Measurements from ENCODE around the gene ZNF654.

DNA sequence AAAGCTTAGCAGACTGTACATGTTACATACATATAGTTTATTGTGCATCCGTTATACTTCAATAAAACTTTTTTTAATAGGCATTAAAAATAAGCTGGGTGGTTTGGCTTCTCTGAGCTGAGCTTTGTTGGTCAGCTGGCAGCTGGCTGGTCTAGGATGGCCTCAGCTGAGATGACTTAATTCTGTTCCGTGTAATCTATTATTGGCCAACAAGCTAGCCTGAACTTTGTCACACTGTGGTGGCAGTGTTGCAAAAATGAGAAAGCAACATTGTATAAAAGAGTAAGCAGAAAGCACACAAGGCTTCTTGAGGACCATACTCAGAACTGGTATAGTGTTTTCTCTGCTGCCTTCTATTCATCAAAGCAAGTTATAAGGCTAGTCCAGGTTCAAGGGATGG is 45.5 kb upstream of the ZNF654 start:
- TF ChIP-seq POLR2A (IDR thresholded peaks at IDR 0.05; ENCODE audit: low read depth, low read length), result no peak
- TF ChIP-seq, protein P1, sequence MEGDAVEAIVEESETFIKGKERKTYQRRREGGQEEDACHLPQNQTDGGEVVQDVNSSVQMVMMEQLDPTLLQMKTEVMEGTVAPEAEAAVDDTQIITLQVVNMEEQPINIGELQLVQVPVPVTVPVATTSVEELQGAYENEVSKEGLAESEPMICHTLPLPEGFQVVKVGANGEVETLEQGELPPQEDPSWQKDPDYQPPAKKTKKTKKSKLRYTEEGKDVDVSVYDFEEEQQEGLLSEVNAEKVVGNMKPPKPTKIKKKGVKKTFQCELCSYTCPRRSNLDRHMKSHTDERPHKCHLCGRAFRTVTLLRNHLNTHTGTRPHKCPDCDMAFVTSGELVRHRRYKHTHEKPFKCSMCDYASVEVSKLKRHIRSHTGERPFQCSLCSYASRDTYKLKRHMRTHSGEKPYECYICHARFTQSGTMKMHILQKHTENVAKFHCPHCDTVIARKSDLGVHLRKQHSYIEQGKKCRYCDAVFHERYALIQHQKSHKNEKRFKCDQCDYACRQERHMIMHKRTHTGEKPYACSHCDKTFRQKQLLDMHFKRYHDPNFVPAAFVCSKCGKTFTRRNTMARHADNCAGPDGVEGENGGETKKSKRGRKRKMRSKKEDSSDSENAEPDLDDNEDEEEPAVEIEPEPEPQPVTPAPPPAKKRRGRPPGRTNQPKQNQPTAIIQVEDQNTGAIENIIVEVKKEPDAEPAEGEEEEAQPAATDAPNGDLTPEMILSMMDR (IDR thresholded peaks at IDR 0.05 in 2 of 3, conservative IDR thresholded peaks at IDR 0.05 in 1 of 3; ENCODE audit: control insufficient read depth in 2 of 3, extremely low read depth in 1 of 3, insufficient read depth in 1 of 3, low read depth in 3 of 3, low read length in 3 of 3), result no peak
- TF ChIP-seq, protein P2, sequence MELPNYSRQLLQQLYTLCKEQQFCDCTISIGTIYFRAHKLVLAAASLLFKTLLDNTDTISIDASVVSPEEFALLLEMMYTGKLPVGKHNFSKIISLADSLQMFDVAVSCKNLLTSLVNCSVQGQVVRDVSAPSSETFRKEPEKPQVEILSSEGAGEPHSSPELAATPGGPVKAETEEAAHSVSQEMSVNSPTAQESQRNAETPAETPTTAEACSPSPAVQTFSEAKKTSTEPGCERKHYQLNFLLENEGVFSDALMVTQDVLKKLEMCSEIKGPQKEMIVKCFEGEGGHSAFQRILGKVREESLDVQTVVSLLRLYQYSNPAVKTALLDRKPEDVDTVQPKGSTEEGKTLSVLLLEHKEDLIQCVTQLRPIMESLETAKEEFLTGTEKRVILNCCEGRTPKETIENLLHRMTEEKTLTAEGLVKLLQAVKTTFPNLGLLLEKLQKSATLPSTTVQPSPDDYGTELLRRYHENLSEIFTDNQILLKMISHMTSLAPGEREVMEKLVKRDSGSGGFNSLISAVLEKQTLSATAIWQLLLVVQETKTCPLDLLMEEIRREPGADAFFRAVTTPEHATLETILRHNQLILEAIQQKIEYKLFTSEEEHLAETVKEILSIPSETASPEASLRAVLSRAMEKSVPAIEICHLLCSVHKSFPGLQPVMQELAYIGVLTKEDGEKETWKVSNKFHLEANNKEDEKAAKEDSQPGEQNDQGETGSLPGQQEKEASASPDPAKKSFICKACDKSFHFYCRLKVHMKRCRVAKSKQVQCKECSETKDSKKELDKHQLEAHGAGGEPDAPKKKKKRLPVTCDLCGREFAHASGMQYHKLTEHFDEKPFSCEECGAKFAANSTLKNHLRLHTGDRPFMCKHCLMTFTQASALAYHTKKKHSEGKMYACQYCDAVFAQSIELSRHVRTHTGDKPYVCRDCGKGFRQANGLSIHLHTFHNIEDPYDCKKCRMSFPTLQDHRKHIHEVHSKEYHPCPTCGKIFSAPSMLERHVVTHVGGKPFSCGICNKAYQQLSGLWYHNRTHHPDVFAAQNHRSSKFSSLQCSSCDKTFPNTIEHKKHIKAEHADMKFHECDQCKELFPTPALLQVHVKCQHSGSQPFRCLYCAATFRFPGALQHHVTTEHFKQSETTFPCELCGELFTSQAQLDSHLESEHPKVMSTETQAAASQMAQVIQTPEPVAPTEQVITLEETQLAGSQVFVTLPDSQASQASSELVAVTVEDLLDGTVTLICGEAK (IDR thresholded peaks at IDR 0.05; ENCODE audit: borderline replicate concordance), result no peak
- TF ChIP-seq SMC3 (IDR thresholded peaks at IDR 0.05; ENCODE audit: borderline replicate concordance, low read length), result no peak
- TF ChIP-seq, protein P3, sequence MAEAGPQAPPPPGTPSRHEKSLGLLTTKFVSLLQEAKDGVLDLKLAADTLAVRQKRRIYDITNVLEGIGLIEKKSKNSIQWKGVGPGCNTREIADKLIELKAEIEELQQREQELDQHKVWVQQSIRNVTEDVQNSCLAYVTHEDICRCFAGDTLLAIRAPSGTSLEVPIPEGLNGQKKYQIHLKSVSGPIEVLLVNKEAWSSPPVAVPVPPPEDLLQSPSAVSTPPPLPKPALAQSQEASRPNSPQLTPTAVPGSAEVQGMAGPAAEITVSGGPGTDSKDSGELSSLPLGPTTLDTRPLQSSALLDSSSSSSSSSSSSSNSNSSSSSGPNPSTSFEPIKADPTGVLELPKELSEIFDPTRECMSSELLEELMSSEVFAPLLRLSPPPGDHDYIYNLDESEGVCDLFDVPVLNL (IDR thresholded peaks at IDR 0.05; ENCODE audit: low read depth, low read length), result no peak
- TF ChIP-seq NR2F1 (conservative IDR thresholded peaks at IDR 0.05), result no peak
- no peak for TF ChIP-seq JUNB (IDR thresholded peaks at IDR 0.05)
- no peak for TF ChIP-seq FOS (IDR thresholded peaks at IDR 0.05; ENCODE audit: borderline replicate concordance, extremely low read depth, insufficient read length)
